Nephron (organoid): ENCODE measurements around the gene GDF7.

Experiments
- H3K27ac Mint-ChIP-seq, 3 experiments: 2 replicates each; pipeline ENCODE4 v1.8.0; 2020; ENCODE audit warnings: mixed read lengths in 3 of 3, mild to moderate bottlenecking in 2 of 3, moderate library complexity in 1 of 3
- H3K27me3 Mint-ChIP-seq: 2 replicates; pipeline ENCODE4 v1.8.0; 2021; ENCODE audit warnings: low read depth, mild to moderate bottlenecking, moderate library complexity, mixed read lengths
- H3K36me3 Mint-ChIP-seq: 2 replicates; pipeline ENCODE4 v1.8.0; 2020; ENCODE audit warnings: low read depth, mixed read lengths
- H3K4me1 Mint-ChIP-seq: 2 replicates; pipeline ENCODE4 v1.8.0; 2020; ENCODE audit warnings: mixed read lengths
- H3K4me3 Mint-ChIP-seq, 3 experiments: 2 replicates each; pipeline ENCODE4 v1.8.0; 2020; ENCODE audit warnings: mild to moderate bottlenecking in 3 of 3, mixed read lengths in 3 of 3, moderate library complexity in 2 of 3
- H3K9me3 Mint-ChIP-seq: 2 replicates; pipeline ENCODE4 v1.8.0; 2020; ENCODE audit warnings: mixed read lengths
- CTCF ChIP-seq, 3 experiments: fragments of 200-600 bp; sonication (generic); IDR thresholded peaks; one replicate each; pipeline ENCODE4 v1.5.0; 2021; ENCODE audit warnings: antibody characterized with exemption in 3 of 3; ENCODE audit not compliant: unreplicated experiment in 3 of 3

GDF7 gene

DNA sequence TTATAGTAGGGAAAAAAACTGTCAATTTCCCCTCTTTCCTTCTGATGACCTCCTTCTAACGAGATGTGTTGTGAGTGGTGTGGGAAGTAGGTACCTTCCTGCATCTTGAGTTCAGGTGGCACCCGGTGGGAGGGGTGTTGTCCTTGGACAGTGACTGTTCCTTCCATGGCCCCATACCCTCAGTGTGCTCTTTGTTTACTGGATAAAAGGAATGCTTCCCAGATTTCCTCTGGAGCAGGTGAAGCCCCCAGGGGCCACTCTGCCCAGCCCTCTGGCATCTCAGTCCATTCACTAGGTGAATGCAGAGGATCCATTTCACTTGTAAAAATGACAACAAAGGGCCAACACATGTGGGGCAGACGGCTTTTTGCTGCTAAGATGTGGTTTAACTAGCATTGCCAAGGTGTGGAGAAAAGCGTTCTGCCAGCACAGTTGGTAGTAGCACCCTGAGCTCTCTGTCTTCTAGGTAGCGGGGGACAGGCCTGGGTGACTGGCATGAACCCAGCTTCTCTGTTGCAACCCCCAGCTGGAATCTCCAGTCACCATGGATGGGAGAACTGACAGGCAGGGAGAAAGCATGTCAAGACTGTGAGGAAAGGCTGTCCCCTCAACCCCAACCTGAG is 6.9 kb downstream of the GDF7 start:
- Mint-ChIP-seq H3K4me3 (peak overlapping the region in 1 of 3 experiments; percentile 34), H3K4me1 (peaks cover 19% of the 10 kb centered on the region), H3K9me3 (no peaks in the 10 kb centered on the region), H3K27me3 (peaks cover 71% of the 10 kb centered on the region), H3K27ac (no peak overlapping the region), H3K36me3 (no peaks in the 10 kb centered on the region)
- TF ChIP-seq CTCF (IDR thresholded peaks at IDR 0.05; ENCODE audit: unreplicated experiment in 3 of 3): no peak

GRCh38 chr2:20674309-20674965 is 7.5 kb downstream of the GDF7 start:
- no peaks in the 10 kb centered on the region for H3K36me3 Mint-ChIP-seq
- no peak for TF ChIP-seq CTCF (IDR thresholded peaks at IDR 0.05; ENCODE audit: unreplicated experiment in 3 of 3)
- H3K27ac Mint-ChIP-seq: peak overlapping the region in 1 of 3 experiments; percentile 2
- H3K27me3 Mint-ChIP-seq: peaks cover 65% of the 10 kb centered on the region
- H3K4me3 Mint-ChIP-seq: no peak overlapping the region
- H3K9me3 Mint-ChIP-seq: no peaks in the 10 kb centered on the region
- peaks cover 19% of the 10 kb centered on the region for H3K4me1 Mint-ChIP-seq

- no peak overlapping the region for H3K4me3 Mint-ChIP-seq
- H3K27ac Mint-ChIP-seq: peak overlapping the region in 2 of 3 experiments; percentile 2 to 42
- peaks cover 19% of the 10 kb centered on the region for H3K4me1 Mint-ChIP-seq
- peaks cover under 1% of the 10 kb centered on the region for H3K36me3 Mint-ChIP-seq
- peaks cover 58% of the 10 kb centered on the region for H3K27me3 Mint-ChIP-seq
- H3K9me3 Mint-ChIP-seq: no peaks in the 10 kb centered on the region
- no peak for TF ChIP-seq CTCF (IDR thresholded peaks at IDR 0.05; ENCODE audit: unreplicated experiment in 3 of 3)
These were observed 8.2 kb downstream of the GDF7 start for GRCh38 chr2:20674974-20675679.

- Mint-ChIP-seq H3K4me1 (peaks cover 19% of the 10 kb centered on the region), H3K36me3 (peaks cover 7% of the 10 kb centered on the region), H3K9me3 (no peaks in the 10 kb centered on the region), H3K27ac (no peak overlapping the region), H3K27me3 (peaks cover 51% of the 10 kb centered on the region), H3K4me3 (no peak overlapping the region)
- TF ChIP-seq CTCF (IDR thresholded peaks at IDR 0.05; ENCODE audit: unreplicated experiment in 3 of 3): no peak
These were observed 8.9 kb downstream of the GDF7 start for GRCh38 chr2:20675701-20676352.

DNA sequence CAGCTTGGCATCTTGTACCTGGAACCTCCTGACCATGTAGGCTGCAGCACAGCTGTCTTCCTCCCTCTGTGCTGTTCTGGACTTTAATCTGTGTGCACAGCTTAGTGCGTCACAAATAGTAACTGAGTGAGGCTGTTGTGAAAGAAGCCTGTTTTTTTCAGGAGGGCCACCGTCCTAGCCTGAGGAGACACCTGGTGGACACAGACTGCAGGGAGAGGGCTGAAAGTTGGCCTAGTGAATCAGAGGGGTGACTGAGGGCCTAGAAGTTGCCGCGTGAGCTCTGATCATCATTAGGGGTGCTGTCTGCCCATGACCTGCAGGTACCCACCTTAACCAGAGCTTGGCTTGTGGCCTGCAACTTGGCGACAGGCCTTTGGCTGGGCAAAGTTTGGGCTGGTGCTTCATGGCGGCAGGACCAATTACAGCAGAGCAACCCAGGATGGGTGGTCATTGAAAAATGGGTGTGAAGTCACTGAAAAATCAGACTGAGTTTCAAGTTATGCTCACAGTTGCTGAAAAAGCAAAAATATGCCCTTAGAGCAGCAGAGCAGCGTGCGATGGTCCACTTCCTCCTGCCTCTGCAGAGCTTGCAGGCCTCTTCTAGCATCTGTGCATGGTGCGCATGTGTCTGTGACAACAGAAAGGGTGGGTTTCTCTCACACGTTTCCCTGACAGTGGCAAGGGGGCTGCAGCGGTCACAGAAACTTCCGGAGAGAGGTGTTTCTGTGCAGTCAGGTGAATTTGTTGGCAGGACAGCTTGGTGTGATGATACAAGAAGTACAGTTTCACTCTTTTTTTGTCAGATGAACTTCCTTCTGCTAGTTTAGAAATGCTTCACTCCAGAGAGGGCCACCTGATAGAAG is 9.6 kb downstream of the GDF7 start:
- Mint-ChIP-seq H3K4me1 (peaks cover 19% of the 10 kb centered on the region), H3K9me3 (no peaks in the 10 kb centered on the region), H3K27ac (no peak overlapping the region), H3K27me3 (peaks cover 44% of the 10 kb centered on the region), H3K4me3 (no peak overlapping the region), H3K36me3 (peaks cover 11% of the 10 kb centered on the region)
- no peak for TF ChIP-seq CTCF (IDR thresholded peaks at IDR 0.05; ENCODE audit: unreplicated experiment in 3 of 3)
